ENCODE results near the gene RIC1.
A peak's percentile ranks its signal among the peaks of the same experiment; 100 is the strongest.
"Not testable (repeated sequence)": the region's sequence is repeated elsewhere in the genome, so short reads cannot be mapped to it uniquely, and the experiment has no call there.

Gene RIC1

GRCh38 chr9:5626727-5627634 lies 1.9 kb upstream of the RIC1 start:
- DNase-seq, result peak; percentile 44

GRCh38 chr9:5627686-5628085 lies 1.2 kb upstream of the RIC1 start:
- DNase-seq, result not testable (repeated sequence)

GRCh38 chr9:5628183-5628529 lies 751 bp upstream of the RIC1 start:
- no peak for DNase-seq

- no peak for DNase-seq
Observed at GRCh38 chr9:5629312-5630080, 589 bp downstream of the RIC1 start.

GRCh38 chr9:5630081-5630507 lies 1.2 kb downstream of the RIC1 start:
- DNase-seq, result no peak

GRCh38 chr9:5631026-5631425 lies 2.1 kb downstream of the RIC1 start:
- DNase-seq, result no peak

- DNase-seq, result no peak
Observed at GRCh38 chr9:5632540-5632939, 3.6 kb downstream of the RIC1 start.

- no peak for DNase-seq
Observed at GRCh38 chr9:5633243-5633642, 4.3 kb downstream of the RIC1 start.

GRCh38 chr9:5635390-5635789 lies 6.5 kb downstream of the RIC1 start:
- DNase-seq, result no peak

- DNase-seq, result no peak
Observed at GRCh38 chr9:5639816-5640215, 10.9 kb downstream of the RIC1 start.

- no peak for DNase-seq
Observed at GRCh38 chr9:5642170-5642569, 13.3 kb downstream of the RIC1 start.

GRCh38 chr9:5643005-5643624 lies 14.2 kb downstream of the RIC1 start:
- no peak for DNase-seq

GRCh38 chr9:5644501-5644900 lies 15.6 kb downstream of the RIC1 start:
- DNase-seq, result no peak

GRCh38 chr9:5646116-5646515 lies 17.2 kb downstream of the RIC1 start:
- no peak for DNase-seq

GRCh38 chr9:5650356-5651105 lies 21.6 kb downstream of the RIC1 start:
- DNase-seq, result no peak

- DNase-seq, result no peak
Observed at GRCh38 chr9:5651246-5651645, 22.3 kb downstream of the RIC1 start.

GRCh38 chr9:5652821-5653220 lies 23.9 kb downstream of the RIC1 start:
- no peak for DNase-seq

- not testable (repeated sequence) for DNase-seq
Observed at GRCh38 chr9:5662804-5663203, 33.9 kb downstream of the RIC1 start.

GRCh38 chr9:5665059-5665458 lies 36.2 kb downstream of the RIC1 start:
- no peak for DNase-seq

GRCh38 chr9:5667391-5667790 lies 38.5 kb downstream of the RIC1 start:
- DNase-seq, result no peak

- no peak for DNase-seq
Observed at GRCh38 chr9:5670079-5670478, 41.2 kb downstream of the RIC1 start.

- no peak for DNase-seq
Observed at GRCh38 chr9:5671711-5672353, 42.9 kb downstream of the RIC1 start.
